Natural killer cell (primary cell): ENCODE results near the gene XDH. TPM values are rescaled to one million over a fixed set of nuclear protein-coding genes. Genes with fewer than 3 reads are reported as not detected.

Source experiments
- ATAC-seq, 3 donors: fragments of 150-1000 bp in 2 of 3; fragments of 200-7000 bp in 1 of 3; cut with Tn5 transposase; 1 replicate in 1 of 3; 2 replicates in 2 of 3; pipeline ENCODE4 v1.10.0; 2021; ENCODE audit warnings: mild to moderate bottlenecking in 2 of 3, moderate library complexity in 2 of 3
- DNase-seq, 2 donors: peaks; one replicate each; pipeline versions ENCODE4 v3.0.0 to v3.0.0-alpha.2; 2013 to 2021; ENCODE audit warnings: mixed read lengths in 1 of 2
- H3K27ac ChIP-seq: one replicate; pipeline ENCODE4 v1.5.1; 2013; ENCODE audit warnings: mild to moderate bottlenecking, low read length
- H3K27me3 ChIP-seq: one replicate; pipeline ENCODE4 v1.6.1; 2013; ENCODE audit warnings: low read length; ENCODE audit not compliant: control insufficient read depth, insufficient read depth
- H3K36me3 ChIP-seq: one replicate; pipeline ENCODE4 v1.6.1; 2013; ENCODE audit warnings: low read length; ENCODE audit not compliant: control insufficient read depth, insufficient read depth
- H3K4me1 ChIP-seq: one replicate; pipeline ENCODE4 v1.6.1; 2013; ENCODE audit warnings: low read length; ENCODE audit not compliant: control insufficient read depth, insufficient read depth
- H3K4me3 ChIP-seq: one replicate; pipeline ENCODE4 v1.5.1; 2013; ENCODE audit warnings: low read length
- H3K9me3 ChIP-seq: one replicate; pipeline ENCODE4 v1.6.1; 2013; ENCODE audit warnings: low read length; ENCODE audit not compliant: control insufficient read depth, insufficient read depth
- H3K27ac Mint-ChIP-seq, 2 donors: one replicate each; pipeline ENCODE4 v1.8.0; 2022; ENCODE audit warnings: mild to moderate bottlenecking in 2 of 2, mixed read lengths in 2 of 2, moderate library complexity in 1 of 2
- H3K27me3 Mint-ChIP-seq, 2 donors: one replicate each; pipeline ENCODE4 v1.8.0; 2022; ENCODE audit warnings: low read depth in 2 of 2, mixed read lengths in 2 of 2
- H3K36me3 Mint-ChIP-seq: one replicate; pipeline ENCODE4 v1.8.0; 2022; ENCODE audit warnings: mixed read lengths
- H3K4me1 Mint-ChIP-seq, 2 donors: one replicate each; pipeline ENCODE4 v1.8.0; 2022; ENCODE audit warnings: mixed read lengths in 2 of 2
- H3K4me3 Mint-ChIP-seq: one replicate; pipeline ENCODE4 v1.8.0; 2022; ENCODE audit warnings: mild to moderate bottlenecking, moderate library complexity, mixed read lengths
- H3K9me3 Mint-ChIP-seq, 2 donors: one replicate each; pipeline ENCODE4 v1.8.0; 2022; ENCODE audit warnings: mixed read lengths in 2 of 2
- CTCF ChIP-seq: fragments of 200-600 bp; IDR thresholded peaks from one replicate; pipeline ENCODE4 v1.8.0; 2022; ENCODE audit warnings: antibody characterized with exemption
- WGBS: methylation state at CpG from one replicate; pipeline ENCODE4 v1.1.7; 2013; ENCODE audit warnings: missing lambda C conversion rate; ENCODE audit not compliant: insufficient coverage; 5-methylcytosine and 5-hydroxymethylcytosine counted together
- intact Hi-C: fragments of 100-400 bp; cut with micrococcal nuclease; formaldehyde crosslinking; loops from one replicate; pipeline ENCODE4 v1.14.2; 2022
- total RNA-seq, 4 donors: library from RNA; stranded (reverse); fragments of 120-200 nt in 1 of 4; gene quantifications; one replicate each; pipeline versions ENCODE4 v1.2.3 to v1.2.4, GENCODE V29; 2013 to 2022

XDH gene
- total RNA-seq, 3 donors from 2014 or later (not counting 1 experiment from before 2014, with no cell fraction given): not detected

GRCh38 chr2:31382452-31383120 is 32.0 kb downstream of the XDH start:
- no peak overlapping the region for H3K27ac Mint-ChIP-seq
- H3K36me3 ChIP-seq: no peaks in the 10 kb centered on the region
- H3K9me3 Mint-ChIP-seq: no peaks in the 10 kb centered on the region
- H3K27me3 ChIP-seq: no peaks in the 10 kb centered on the region
- TF ChIP-seq CTCF: no peak
- no peak overlapping the region for H3K4me3 ChIP-seq
- H3K36me3 Mint-ChIP-seq: no peaks in the 10 kb centered on the region
- no peaks in the 10 kb centered on the region for H3K4me1 Mint-ChIP-seq
- no peak overlapping the region for H3K27ac ChIP-seq
- ATAC-seq (no peak), DNase-seq (no peak)
- H3K27me3 Mint-ChIP-seq: peaks cover 0 to 5% of the 10 kb centered on the region in 2 donors
- H3K9me3 ChIP-seq: no peaks in the 10 kb centered on the region
- no peak overlapping the region for H3K4me3 Mint-ChIP-seq
- no peaks in the 10 kb centered on the region for H3K4me1 ChIP-seq
- 81% methylated on average over 8 of the region's 8 CpGs for WGBS
- intact Hi-C loops: no loop called here

DNA sequence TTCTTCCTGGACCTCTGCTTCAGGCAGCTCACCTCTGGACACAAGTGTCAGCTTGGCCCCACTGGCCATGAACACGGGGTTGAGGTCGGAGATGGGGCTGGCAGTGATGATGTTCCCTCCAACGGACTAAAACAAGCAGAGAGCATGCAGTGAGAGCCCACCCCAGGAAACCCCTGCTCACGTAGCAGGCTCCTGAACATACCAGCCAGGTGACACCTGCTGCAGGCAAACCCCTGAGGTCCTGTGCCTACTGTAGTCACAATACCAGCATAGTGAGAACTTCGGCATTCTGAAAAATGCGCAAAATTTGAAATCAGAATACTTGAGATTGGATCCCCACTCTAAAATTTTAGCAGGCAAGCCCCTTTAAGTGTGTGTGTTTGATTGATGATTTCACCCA is 32.9 kb downstream of the XDH start:
- no peak overlapping the region for H3K4me3 Mint-ChIP-seq
- peaks cover 0 to 5% of the 10 kb centered on the region in 2 donors for H3K27me3 Mint-ChIP-seq
- no peak overlapping the region for H3K27ac Mint-ChIP-seq

DNA sequence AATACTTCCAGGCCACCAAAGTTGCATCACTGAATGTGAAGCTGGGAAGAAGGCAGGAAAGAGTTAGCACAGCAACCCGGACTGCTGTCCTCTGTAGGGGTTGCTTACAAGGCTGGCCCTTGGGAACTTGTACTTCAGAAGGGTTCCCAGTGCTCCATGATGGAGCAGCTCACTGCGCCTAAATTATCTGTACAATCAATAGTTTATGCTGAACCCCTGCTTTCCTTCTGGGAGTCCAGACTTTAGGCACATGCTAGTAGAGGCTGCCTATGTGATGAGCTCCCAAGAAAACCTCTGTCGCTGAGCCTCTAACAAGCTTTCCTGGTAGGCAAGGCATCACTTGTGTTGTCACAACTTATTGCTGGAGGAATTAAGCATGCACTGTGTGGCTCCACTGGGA is 34.3 kb downstream of the XDH start:
- H3K9me3 Mint-ChIP-seq: no peaks in the 10 kb centered on the region
- no peaks in the 10 kb centered on the region for H3K36me3 Mint-ChIP-seq
- peaks cover 0 to 5% of the 10 kb centered on the region in 2 donors for H3K27me3 Mint-ChIP-seq
- ATAC-seq (no peak), DNase-seq (no peak)
- no peak for TF ChIP-seq CTCF
- no peak overlapping the region for H3K27ac ChIP-seq
- no peaks in the 10 kb centered on the region for H3K4me1 Mint-ChIP-seq
- intact Hi-C loops: no loop called here
- no peak overlapping the region for H3K4me3 Mint-ChIP-seq
- no peak overlapping the region for H3K27ac Mint-ChIP-seq
- H3K9me3 ChIP-seq: no peaks in the 10 kb centered on the region
- 85% methylated on average over 3 of the region's 3 CpGs for WGBS
- no peaks in the 10 kb centered on the region for H3K4me1 ChIP-seq
- no peaks in the 10 kb centered on the region for H3K27me3 ChIP-seq
- H3K4me3 ChIP-seq: no peak overlapping the region
- H3K36me3 ChIP-seq: no peaks in the 10 kb centered on the region

More for the DNA sequence above, 32.9 kb downstream of the XDH start:
- no peaks in the 10 kb centered on the region for H3K27me3 ChIP-seq
- intact Hi-C loops: no loop called here
- H3K4me3 ChIP-seq: no peak overlapping the region
- no peaks in the 10 kb centered on the region for H3K4me1 Mint-ChIP-seq
- no peaks in the 10 kb centered on the region for H3K4me1 ChIP-seq
- 89% methylated on average over 6 of the region's 6 CpGs for WGBS
- ATAC-seq (no peak), DNase-seq (no peak)
- no peaks in the 10 kb centered on the region for H3K9me3 Mint-ChIP-seq
- H3K36me3 ChIP-seq: no peaks in the 10 kb centered on the region
- TF ChIP-seq CTCF: no peak
- no peak overlapping the region for H3K27ac ChIP-seq
- H3K36me3 Mint-ChIP-seq: no peaks in the 10 kb centered on the region
- H3K9me3 ChIP-seq: no peaks in the 10 kb centered on the region

DNA sequence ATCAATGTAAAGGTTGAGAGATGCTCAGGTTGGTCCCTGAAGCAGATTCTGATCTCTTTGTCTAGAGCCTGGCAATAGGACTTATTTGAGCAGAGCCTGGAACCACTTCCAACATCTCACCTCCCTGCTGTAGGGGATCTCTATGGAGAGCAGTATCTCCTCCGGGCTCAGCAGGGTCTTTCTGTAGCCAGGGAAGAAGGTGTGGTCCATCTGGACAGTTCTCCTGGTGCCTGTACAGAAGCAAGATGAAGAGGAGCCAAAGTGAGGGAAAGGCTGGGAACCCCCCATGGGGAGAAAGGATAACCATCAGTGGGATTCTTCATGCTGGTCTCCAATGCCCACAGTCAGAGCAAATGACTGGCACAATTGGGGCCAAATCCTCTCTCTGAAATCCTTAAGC is 34.8 kb downstream of the XDH start:
- H3K36me3 ChIP-seq: no peaks in the 10 kb centered on the region
- intact Hi-C loops: no loop called here
- Mint-ChIP-seq H3K9me3 (no peaks in the 10 kb centered on the region), H3K4me3 (no peak overlapping the region), H3K27ac (no peak overlapping the region), H3K36me3 (no peaks in the 10 kb centered on the region), H3K27me3 (peaks cover 0 to 5% of the 10 kb centered on the region in 2 donors), H3K4me1 (no peaks in the 10 kb centered on the region)
- no peaks in the 10 kb centered on the region for H3K4me1 ChIP-seq
- TF ChIP-seq CTCF: no peak
- no peak overlapping the region for H3K27ac ChIP-seq
- no peaks in the 10 kb centered on the region for H3K27me3 ChIP-seq
- DNase-seq (no peak), ATAC-seq (no peak)
- H3K4me3 ChIP-seq: no peak overlapping the region
- 90% methylated on average over 1 of the region's 1 CpG for whole genome bisulfite sequencing
- H3K9me3 ChIP-seq: no peaks in the 10 kb centered on the region
